Measurements from ENCODE around the gene NELL1.

Gene NELL1

DNA sequence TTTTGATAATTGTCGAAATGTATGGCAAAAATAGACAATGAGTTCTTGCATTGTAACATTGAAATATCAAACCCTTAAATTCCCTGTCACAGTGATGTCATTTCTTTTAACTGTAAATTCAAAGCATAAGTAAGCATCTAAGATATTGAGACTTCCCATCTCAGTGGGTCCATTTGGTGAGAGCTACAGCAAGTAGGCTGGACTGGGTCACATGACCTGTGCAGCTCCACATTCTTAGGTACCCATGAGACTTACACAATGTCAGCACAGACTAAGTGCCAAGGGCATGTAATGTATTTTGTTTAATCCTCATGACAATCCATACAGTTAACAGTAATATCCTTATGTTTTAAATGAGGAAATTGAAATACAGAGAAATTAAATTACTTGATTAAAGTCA lies 210.7 kb downstream of the NELL1 start:
- no peak for DNase-seq

DNA sequence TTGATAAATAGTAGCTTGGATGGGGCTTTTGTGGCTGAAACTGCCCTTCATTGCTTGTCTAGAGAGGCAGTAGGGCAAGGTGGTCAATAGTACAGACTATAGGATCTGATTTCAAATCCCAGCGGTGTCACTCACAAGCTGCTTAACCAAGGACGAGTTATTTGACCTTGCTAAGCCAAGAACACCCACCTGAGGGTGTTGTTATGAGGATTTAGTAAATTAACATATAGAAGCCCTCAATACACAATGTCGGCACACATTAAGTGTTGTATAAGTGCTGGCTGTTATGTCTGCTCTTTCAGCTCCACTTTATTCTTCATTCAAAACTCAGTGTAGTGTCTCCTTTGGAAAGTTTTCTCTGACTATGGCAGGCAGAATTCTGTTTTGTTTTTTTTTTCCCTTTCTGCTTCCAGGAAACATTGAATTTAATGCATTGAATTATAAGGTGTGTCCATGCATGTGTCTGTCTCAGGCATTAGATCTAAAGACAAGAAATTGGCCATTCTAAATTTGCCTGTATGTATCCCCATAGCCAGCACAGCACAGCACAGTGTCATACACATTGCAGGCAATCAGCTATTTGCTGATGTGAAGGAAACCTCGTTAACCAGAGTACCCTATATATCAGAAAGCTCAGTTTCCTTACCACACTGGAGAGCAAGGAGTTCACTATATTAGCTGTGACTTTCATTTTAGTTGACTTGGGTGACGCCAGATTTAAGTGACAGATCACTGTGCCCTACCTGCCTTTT lies 212.1 kb downstream of the NELL1 start:
- no peak for DNase-seq

- DNase-seq: no peak
These were observed 217.8 kb downstream of the NELL1 start for GRCh38 chr11:20887137-20887536.

GRCh38 chr11:20894296-20894695 lies 224.9 kb downstream of the NELL1 start:
- DNase-seq: no peak

DNA sequence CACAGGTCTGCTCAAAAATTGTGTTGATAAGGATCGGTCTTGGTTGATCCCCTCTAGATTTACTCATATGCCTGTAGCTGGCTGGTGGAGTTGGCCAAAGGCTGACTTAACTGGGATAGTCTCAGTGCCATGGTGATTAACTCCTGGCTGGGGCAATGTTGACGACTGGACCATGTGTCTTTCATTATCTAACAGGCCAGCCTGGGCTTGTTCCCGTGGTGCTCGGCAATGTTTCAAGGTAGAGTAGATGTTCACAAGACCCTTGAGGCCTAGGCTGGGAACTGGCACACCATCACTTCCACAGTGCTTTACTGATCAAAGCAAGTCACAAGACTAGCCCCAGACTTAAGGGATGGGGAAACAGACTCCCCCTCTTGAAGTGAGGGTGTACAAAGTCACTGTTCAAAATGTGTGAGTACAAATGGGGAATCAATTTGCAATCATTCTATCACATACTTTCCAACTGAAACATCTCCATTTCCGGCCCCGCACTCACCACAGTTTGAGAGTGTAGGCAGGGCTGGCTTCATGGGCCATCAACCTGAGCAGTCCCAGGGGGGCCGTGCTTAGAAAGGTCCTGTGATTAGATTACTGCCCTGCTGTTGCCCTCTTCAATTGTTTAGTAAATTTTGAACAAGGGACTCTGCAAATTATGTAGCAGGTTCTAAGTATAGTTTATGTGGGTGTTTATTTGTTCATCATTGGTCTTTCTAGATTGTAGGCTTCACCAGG lies 240.8 kb downstream of the NELL1 start:
- no peak for DNase-seq

- DNase-seq: no peak
These were observed 241.3 kb downstream of the NELL1 start for GRCh38 chr11:20910733-20911132.

GRCh38 chr11:20912065-20912821 lies 242.9 kb downstream of the NELL1 start:
- no peak for DNase-seq

DNA sequence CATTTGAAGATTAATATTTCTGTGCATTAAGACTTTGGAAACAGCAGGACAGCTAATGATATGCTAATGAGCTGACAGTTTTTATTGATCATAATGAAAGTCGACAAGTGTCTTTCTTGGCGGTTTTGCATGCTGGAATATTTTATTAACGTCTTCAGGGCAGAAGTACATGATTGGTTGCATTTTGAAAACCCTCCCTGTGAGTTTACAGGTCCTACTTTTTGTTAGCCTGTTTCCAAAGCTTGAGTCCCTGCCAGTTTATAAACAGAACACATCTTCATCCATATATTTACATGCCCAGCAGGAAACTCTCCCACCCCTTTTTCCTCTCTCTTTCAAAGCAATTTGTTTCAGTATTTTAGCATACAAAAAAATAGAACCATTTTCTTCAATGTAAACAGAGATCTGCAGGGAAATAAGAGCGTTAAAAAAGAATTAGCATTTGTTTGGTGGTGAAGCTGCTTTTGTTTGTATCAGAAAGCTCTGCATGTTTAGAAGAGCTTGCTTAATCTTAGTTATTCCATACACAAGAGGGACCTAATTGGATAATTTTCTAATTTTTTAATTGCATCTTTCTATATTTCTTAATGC lies 243.6 kb downstream of the NELL1 start:
- no peak for DNase-seq

DNA sequence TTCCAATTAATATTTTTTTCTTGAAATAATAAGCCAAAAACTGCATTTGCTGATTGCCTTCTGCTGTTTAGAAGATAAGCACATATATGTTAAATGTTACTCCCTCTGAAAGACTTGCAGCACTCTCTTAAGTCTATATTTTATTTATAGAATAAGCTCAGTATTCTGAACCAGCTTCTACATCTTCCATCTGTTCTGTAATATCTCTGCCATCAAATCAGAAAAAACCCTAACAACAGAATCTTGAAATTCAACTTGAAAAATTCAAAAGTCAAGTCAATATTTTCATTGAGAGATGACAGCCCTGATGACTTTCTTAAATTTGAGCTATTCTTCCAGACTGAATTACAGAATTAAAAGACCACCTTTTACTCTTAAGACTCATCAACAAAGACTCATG lies 247.9 kb downstream of the NELL1 start:
- no peak for DNase-seq

- no peak for DNase-seq
These were observed 257.6 kb downstream of the NELL1 start for GRCh38 chr11:20926799-20927540.

DNA sequence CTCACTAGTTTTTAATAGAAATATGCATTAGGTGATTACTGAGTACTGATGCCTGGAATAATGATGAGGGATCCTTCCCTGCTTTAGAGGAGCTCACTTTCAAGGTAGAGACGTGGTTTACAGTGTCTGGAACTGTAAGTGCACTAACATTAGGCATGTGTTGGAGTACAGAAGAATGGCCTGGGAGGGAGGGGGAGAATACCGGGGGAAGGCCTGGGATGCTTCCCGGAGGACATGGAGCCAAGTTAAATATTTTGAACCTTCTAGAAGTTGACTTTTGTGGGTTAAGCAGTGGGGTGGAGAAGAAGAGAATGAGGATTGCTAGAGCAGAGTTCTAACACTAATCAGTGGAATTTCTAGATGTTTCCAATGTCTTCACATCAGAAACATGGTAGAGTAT lies 261.6 kb downstream of the NELL1 start:
- no peak for DNase-seq

- DNase-seq: no peak
These were observed 263.7 kb downstream of the NELL1 start for GRCh38 chr11:20933086-20933485.

GRCh38 chr11:20933958-20934357 lies 264.6 kb downstream of the NELL1 start:
- no peak for DNase-seq

- DNase-seq: no peak
These were observed 265.1 kb downstream of the NELL1 start for GRCh38 chr11:20934516-20934915.

- DNase-seq: no peak
These were observed 268.4 kb downstream of the NELL1 start for GRCh38 chr11:20937826-20938225.

DNA sequence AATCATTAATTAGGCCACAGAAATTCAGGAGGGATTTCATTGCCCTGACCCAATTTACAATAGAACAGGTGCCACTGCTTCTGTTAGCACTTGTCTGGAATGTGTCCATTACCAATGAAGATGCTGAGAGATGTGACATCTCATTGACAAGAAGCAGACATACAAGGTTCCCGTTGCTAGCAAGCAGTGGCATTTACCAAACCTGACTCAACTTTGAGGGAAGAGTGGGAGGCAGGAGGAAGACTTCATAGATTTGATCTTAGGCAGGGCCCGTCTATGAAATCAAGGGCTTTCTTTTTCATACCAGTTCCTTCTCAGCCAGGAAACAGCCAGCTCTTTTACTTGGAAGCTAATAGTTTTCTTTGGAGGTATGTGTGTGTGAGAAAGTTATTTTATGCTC lies 280.2 kb downstream of the NELL1 start:
- DNase-seq: no peak

DNA sequence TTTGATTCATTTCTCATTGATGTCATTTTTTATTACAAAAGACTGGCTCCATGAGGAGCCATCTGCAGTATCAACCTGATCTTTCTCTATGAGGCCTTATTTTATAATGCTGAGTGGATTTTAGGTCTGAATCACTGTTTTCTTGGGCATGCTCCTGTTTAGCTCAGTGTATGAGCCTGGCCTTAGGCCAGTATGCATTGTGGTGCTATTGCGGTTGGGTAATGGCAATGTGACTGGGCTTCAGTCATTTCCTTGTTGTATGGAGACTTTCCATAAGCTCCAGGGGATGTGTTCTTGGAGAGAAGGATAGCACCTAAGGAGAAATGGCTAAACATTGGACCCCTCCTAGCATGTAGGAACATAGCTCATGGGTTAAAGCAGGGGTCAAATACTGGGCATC lies 293.2 kb downstream of the NELL1 start:
- no peak for DNase-seq

GRCh38 chr11:20963596-20963995 lies 294.2 kb downstream of the NELL1 start:
- no peak for DNase-seq

GRCh38 chr11:20964985-20965384 lies 295.6 kb downstream of the NELL1 start:
- no peak for DNase-seq

- DNase-seq: no peak
These were observed 297.1 kb downstream of the NELL1 start for GRCh38 chr11:20966489-20966888.

DNA sequence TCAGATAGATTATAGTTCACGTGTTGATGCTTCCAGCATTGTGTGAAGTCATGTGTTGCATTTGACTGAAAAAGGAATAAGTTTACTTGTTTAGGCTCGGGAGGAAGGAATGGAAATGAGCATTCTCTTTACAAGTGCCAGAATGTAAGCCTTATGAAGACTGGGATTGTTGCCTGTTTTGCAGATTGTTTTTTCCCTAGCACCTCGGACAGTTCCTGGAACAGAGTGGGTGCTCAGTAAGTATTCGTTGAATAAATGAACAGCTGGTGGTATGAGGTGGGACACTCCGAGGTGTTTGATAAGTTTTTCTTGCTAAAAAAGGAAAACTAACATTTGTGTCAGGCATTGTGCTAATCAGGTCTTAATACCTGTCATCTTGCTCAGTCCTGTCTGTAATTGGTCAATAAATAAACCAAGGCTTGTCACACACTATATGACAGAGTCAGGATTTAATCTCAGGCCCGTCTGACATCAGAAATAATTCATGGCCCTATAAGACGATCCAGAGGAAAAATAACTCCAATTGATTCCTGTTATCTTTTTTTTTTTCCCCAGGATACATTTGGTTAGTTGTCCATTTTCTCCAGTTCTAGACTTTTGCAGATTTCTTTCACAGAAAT lies 304.7 kb downstream of the NELL1 start:
- no peak for DNase-seq

DNA sequence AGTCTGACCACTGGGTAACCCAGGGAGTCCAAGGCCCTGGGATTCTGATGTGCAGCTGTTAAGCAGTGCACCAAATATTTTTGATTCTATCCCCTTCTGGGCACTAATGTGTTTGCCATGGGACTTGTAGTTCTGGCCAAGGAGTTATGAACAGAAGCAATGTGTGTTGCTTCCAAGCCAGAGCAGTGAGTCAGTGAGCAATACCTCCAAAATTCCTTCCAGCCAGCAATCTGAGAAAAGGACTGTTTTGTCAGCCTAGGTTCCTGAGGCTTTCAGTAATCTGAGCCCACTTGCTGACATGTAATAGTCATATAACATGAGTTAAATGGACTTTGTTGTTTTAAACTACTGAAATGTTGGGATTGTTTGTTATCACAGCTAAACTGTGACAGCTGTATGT lies 311.4 kb downstream of the NELL1 start:
- DNase-seq: no peak
